Immature natural killer cell (primary cell): ENCODE results near the gene URI1. TPM values are rescaled to one million over a fixed set of nuclear protein-coding genes. Genes with fewer than 3 reads are reported as not detected.
"Not testable (repeated sequence)": the region's sequence is repeated elsewhere in the genome, so short reads cannot be mapped to it uniquely, and the experiment has no call there.

Source experiments
- DNase-seq, 3 donors: peaks; one replicate each; pipeline ENCODE4 v3.0.0; 2022; ENCODE audit warnings: mixed read lengths in 1 of 3
- H3K27ac Mint-ChIP-seq, 6 donors: one replicate each; pipeline ENCODE4 v1.8.0; 2020; ENCODE audit warnings: mixed read lengths in 6 of 6, mild to moderate bottlenecking in 5 of 6, inconsistent platforms in 4 of 6, moderate library complexity in 3 of 6
- H3K27me3 Mint-ChIP-seq, 3 donors: one replicate each; pipeline ENCODE4 v1.8.0; 2020 to 2021; ENCODE audit warnings: low read depth in 3 of 3, mild to moderate bottlenecking in 3 of 3, mixed read lengths in 3 of 3, moderate library complexity in 3 of 3, inconsistent platforms in 1 of 3
- H3K36me3 Mint-ChIP-seq, 3 donors: one replicate each; pipeline ENCODE4 v1.8.0; 2020; ENCODE audit warnings: mixed read lengths in 3 of 3, inconsistent platforms in 2 of 3, mild to moderate bottlenecking in 2 of 3
- H3K4me1 Mint-ChIP-seq, 2 donors: one replicate each; pipeline ENCODE4 v1.8.0; 2020; ENCODE audit warnings: inconsistent platforms in 2 of 2, mild to moderate bottlenecking in 2 of 2, mixed read lengths in 2 of 2, moderate library complexity in 1 of 2
- H3K4me3 Mint-ChIP-seq, 5 donors: one replicate each; pipeline ENCODE4 v1.8.0; 2020; ENCODE audit warnings: mild to moderate bottlenecking in 5 of 5, mixed read lengths in 5 of 5, inconsistent platforms in 3 of 5, moderate library complexity in 3 of 5
- H3K9me3 Mint-ChIP-seq, 6 donors: one replicate each; pipeline ENCODE4 v1.8.0; 2020; ENCODE audit warnings: mild to moderate bottlenecking in 6 of 6, mixed read lengths in 6 of 6, inconsistent platforms in 4 of 6, moderate library complexity in 3 of 6
- polyA plus RNA-seq, 3 donors: library from polyadenylated mRNA; unstranded; fragments of 300-500 nt; fragmentation: Illumina TruSeq; gene quantifications; one replicate each; pipeline ENCODE4 v1.2.3, GENCODE V29; 2021

Gene URI1
- polyA plus RNA-seq, 3 donors from 2014 or later = 15.6 to 24.6 (median 18.1) TPM

DNA sequence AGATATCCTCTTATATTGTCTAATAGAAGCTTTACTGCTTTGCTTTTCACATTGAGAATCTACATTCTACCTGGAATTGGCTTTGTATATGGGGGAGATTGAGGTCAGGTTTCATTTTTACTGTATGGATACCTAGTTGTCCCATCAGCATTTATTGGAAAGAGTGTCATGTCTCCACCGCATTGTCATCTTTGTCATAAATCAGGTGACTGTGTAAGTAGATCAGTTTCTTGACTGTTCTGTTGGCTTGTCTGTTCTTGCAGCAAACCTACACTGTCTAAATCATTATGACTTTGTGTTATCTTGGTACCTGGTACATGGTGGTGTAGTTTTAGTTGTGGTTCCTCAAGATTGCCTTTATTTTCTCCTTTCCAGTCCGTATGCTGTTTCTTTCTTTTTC, 5.8 kb downstream of the URI1 start:
- Mint-ChIP-seq H3K36me3 (no peaks in the 10 kb centered on the region), H3K27me3 (peaks cover 0 to 2% (median 0%) of the 10 kb centered on the region in 3 donors), H3K4me3 (no peak overlapping the region), H3K4me1 (peaks cover 65 to 88% of the 10 kb centered on the region in 2 donors), H3K9me3 (no peaks in the 10 kb centered on the region), H3K27ac (no peak overlapping the region)
- DNase-seq = no peak

DNA sequence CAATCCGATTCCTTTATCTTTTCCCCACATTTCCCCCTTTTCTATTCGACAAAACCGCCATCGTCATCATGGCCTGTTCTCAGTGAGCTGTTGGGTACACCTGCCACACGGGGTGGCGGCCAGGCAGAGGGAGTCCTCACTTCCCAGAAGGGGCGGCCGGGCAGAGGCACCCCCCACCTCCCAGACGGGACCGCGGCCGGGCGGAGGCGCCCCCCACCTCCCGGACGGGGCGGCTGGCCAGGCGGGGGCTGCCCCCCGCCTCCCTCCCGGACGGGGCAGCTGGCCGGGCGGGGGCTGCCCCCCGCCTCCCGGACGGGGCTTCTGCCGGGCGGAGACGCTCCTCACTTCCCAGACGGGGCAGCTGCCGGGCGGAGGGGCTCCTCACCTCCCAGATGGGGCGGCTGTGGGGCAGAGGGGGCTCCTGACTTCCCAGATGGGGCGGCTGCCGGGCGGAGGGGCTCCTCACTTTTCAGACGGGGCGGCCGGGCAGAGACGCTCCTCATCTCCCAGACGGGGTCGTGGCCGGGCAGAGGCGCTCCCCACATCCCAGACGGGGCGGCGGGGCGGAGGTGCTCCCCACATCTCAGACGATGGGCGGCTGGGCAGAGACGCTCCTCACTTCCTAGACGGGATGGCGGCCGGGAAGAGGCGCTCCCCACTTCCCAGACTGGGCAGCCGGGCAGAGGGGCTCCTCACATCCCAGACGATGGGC, 6.9 kb downstream of the URI1 start:
- not testable (repeated sequence) for H3K36me3 Mint-ChIP-seq, H3K27me3 Mint-ChIP-seq, H3K9me3 Mint-ChIP-seq, H3K4me3 Mint-ChIP-seq, H3K27ac Mint-ChIP-seq, DNase-seq
- H3K4me1 Mint-ChIP-seq = peaks cover 61 to 88% of the 10 kb centered on the region in 2 donors

DNA sequence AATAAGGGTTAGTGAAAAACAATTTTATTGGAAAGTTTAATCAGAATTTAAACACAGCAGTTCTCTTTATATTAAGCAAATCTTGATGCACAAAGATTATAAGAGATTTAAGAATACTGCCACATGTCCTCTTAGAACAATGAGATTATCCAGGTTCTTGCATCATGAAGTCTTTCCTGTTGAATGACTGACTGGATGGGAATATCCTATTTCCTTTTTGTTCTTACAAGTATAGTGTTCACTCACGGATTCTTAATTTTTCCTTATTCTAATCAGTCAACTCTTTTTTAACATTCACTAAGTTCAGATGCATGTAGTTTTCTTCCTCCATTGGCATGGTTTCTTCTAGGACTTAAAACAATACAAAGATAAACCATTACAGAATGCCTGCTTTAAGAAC, 10.1 kb downstream of the URI1 start:
- DNase-seq = no peak
- Mint-ChIP-seq H3K4me3 (no peak overlapping the region), H3K27me3 (peaks cover 0 to 2% (median 0%) of the 10 kb centered on the region in 3 donors), H3K36me3 (peaks cover 0 to 4% (median 0%) of the 10 kb centered on the region in 3 donors), H3K4me1 (peaks cover 52 to 79% of the 10 kb centered on the region in 2 donors), H3K27ac (peak overlapping the region in 2 of 6 donors; percentile 20 to 36), H3K9me3 (no peaks in the 10 kb centered on the region)

DNA sequence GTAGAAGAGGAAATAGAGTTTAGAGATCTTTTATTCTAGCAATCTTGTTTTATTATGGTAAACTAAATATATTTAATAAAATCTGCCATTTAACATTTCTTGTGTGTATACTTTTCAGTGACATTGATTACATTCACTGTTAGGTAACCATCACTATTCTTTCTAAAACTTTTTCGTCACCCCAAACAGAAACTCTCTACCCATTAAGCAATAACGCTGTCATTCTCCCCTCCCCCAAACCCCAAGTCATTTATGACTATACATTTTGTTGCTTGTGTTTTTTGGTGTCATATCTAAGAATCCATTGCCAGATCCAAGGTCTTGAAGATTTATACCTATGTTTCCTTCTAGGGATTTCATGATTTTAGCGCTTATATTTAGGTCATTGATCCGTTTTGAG, 10.6 kb downstream of the URI1 start:
- Mint-ChIP-seq H3K9me3 (no peaks in the 10 kb centered on the region), H3K36me3 (peaks cover 0 to 6% (median 0%) of the 10 kb centered on the region in 3 donors), H3K27me3 (peaks cover 0 to 2% (median 0%) of the 10 kb centered on the region in 3 donors), H3K27ac (peak overlapping the region in 4 of 6 donors; percentile 5 to 53 (median 18)), H3K4me1 (peaks cover 51 to 79% of the 10 kb centered on the region in 2 donors), H3K4me3 (no peak overlapping the region)
- no peak for DNase-seq

DNA sequence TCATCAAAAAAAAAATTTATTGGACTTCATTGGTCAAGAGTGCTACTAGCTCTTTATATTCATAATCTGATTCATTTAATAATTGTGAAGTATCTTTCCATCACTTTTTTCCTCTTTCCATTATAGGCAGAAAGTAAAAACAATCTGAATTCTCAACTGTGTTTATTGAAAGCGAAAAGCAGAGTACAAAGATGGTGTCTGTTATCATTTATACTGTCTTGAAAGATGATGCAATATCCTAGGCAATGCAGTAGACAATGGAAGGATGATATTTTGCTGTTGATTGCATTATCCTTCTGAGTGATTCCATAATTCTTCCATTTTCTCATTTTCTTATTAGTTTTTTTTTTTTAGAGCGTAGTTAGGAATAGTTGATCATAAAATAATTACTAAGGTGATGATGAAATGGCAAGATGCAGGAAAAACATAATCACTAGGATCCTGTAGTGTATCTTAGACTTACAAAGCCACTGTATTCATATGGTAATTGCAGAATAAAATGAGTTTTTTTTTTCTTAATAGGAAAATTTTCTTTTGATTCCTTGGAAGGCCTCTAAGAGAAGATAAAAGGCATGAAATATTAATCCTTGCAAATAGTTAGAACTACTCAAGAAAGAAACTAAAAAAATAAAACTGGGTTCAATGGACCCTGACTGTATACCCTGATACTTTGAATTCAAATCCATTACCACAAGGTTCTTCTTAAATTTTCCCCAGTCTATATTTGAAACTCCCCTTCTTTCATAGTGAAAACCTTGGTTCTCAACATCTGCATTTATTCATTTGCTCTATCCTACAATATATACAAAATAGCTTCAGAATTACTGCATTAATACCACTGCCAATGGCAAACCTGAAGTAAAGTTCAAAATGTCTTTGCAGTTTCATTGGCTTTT, 11.6 kb downstream of the URI1 start:
- Mint-ChIP-seq H3K4me3 (no peak overlapping the region), H3K9me3 (no peaks in the 10 kb centered on the region), H3K27me3 (peaks cover 0 to 2% (median 0%) of the 10 kb centered on the region in 3 donors), H3K4me1 (peaks cover 49 to 76% of the 10 kb centered on the region in 2 donors), H3K27ac (no peak overlapping the region), H3K36me3 (peaks cover 0 to 6% (median 0%) of the 10 kb centered on the region in 3 donors)
- no peak for DNase-seq

DNA sequence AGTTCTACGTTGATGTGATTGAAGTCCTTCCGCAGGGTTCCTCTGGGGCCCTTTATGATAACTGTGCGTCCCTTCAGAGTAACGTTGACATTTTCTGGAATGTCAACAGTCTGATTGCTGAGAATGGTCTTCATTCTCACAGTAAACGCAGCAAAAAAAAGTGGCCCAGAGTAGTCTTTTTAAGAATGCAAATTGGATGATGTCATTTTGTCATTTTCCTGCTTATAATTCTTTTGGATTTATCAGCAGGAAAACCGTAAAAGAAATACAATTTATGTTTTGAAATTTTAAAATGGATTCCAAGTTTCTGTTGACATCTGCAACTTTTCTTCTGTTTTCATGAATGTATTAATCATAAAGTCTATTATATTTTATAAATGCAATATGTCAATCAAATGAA, 14.8 kb downstream of the URI1 start:
- DNase-seq = no peak
- Mint-ChIP-seq H3K27ac (no peak overlapping the region), H3K4me1 (peaks cover 50 to 81% of the 10 kb centered on the region in 2 donors), H3K36me3 (peaks cover 0 to 6% (median 0%) of the 10 kb centered on the region in 3 donors), H3K9me3 (no peaks in the 10 kb centered on the region), H3K4me3 (no peak overlapping the region), H3K27me3 (no peaks in the 10 kb centered on the region)

DNA sequence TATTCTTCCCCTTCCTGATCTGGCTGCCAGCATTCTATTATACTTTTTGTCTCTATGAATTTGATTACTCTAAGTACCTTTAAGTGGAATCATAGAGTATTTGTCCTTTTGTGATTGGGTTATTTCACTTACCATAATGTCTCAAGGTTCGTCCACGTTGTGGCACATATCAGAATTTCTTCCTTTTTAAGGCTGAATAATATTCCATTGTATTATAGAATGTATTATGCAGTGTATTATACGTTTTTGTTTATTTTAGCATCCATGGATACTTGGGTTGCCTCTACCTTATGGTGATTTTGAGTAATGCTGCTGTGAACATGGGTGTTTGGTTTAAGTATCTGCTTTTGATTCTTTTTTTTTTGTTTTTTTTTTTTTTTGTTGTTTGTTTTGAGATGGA, 19.3 kb downstream of the URI1 start:
- Mint-ChIP-seq H3K4me3 (no peak overlapping the region), H3K36me3 (peaks cover 0 to 2% (median 0%) of the 10 kb centered on the region in 3 donors), H3K27ac (peak overlapping the region in 1 of 6 donors; percentile 4), H3K27me3 (peaks cover 0 to 2% (median 0%) of the 10 kb centered on the region in 3 donors), H3K4me1 (peaks cover 65 to 90% of the 10 kb centered on the region in 2 donors), H3K9me3 (no peaks in the 10 kb centered on the region)
- DNase-seq = no peak

DNA sequence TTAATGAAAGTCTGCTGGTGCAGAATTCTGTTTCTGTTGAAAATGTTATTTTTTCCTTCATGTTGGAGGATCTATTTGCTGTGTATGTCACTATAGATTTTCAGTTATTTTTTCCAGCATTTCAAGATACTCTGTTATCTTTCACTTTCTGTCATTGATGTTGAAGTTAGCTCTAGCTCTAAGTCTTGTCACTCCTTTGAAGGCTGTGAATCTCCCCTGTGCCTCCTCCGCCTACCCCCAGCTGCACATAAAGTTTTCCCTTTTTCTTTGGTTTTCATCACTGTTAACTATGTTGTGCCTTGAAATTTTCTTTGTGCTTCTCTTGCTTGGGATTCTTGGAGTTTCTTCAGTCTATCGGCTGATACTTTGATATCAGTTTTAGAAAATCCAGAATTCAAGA, 20.8 kb downstream of the URI1 start:
- Mint-ChIP-seq H3K4me1 (peaks cover 75 to 90% of the 10 kb centered on the region in 2 donors), H3K36me3 (no peaks in the 10 kb centered on the region), H3K27me3 (peaks cover 0 to 2% (median 0%) of the 10 kb centered on the region in 3 donors), H3K27ac (peak overlapping the region in 1 of 6 donors; percentile 50), H3K4me3 (no peak overlapping the region), H3K9me3 (no peaks in the 10 kb centered on the region)
- no peak for DNase-seq

DNA sequence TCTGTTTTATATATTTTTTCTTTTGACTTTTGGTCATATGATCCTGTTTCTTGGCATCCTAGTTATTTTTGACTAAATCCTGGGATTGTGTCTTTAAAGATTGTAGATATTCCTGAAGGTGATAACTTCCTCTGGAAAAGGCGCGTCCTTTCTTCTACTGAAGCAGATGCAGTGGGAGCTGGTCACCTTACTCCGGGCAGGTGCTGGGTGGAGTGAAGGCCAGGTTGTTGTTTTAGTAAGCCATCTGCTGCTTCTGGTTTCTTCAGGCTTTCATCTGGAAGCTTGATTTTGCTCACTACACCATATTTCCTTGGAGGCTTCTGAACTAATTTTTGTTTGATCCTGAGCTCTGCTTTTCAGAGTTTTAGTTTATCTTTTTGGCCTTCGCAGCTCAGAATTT, 21.5 kb downstream of the URI1 start:
- peaks cover 0 to 2% (median 0%) of the 10 kb centered on the region in 3 donors for H3K27me3 Mint-ChIP-seq
- H3K9me3 Mint-ChIP-seq = no peaks in the 10 kb centered on the region
- peak overlapping the region in 1 of 6 donors; percentile 34 for H3K27ac Mint-ChIP-seq
- H3K36me3 Mint-ChIP-seq = no peaks in the 10 kb centered on the region
- H3K4me3 Mint-ChIP-seq = peak overlapping the region in 1 of 5 donors; percentile 5
- peaks cover 72 to 89% of the 10 kb centered on the region in 2 donors for H3K4me1 Mint-ChIP-seq
- DNase-seq = no peak

DNA sequence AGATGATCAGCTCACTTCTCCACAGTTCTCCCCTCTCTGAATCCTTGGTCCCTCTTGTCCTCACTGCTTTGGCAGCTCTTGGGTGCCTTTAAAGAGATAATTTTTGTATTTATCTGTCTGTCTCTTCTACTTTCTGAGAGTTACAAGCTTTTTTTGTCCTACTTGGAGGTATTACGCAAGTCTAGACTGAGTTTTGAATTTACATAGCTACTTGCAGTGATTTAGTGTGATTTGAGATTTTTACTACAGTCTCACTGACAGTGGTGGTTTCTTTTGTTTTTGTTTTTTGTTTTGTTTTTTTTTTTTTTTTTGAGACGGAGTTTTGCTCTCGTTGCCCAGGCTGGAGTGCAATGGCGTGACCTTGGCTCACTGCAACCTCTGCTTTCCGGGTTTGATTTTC, 22.1 kb downstream of the URI1 start:
- no peaks in the 10 kb centered on the region for H3K36me3 Mint-ChIP-seq
- H3K27me3 Mint-ChIP-seq = peaks cover 0 to 2% (median 0%) of the 10 kb centered on the region in 3 donors
- H3K4me3 Mint-ChIP-seq = peak overlapping the region in 1 of 5 donors; percentile 5
- peak overlapping the region in 2 of 6 donors; percentile 34 to 41 for H3K27ac Mint-ChIP-seq
- H3K9me3 Mint-ChIP-seq = no peaks in the 10 kb centered on the region
- H3K4me1 Mint-ChIP-seq = peaks cover 74 to 94% of the 10 kb centered on the region in 2 donors
- no peak for DNase-seq

DNA sequence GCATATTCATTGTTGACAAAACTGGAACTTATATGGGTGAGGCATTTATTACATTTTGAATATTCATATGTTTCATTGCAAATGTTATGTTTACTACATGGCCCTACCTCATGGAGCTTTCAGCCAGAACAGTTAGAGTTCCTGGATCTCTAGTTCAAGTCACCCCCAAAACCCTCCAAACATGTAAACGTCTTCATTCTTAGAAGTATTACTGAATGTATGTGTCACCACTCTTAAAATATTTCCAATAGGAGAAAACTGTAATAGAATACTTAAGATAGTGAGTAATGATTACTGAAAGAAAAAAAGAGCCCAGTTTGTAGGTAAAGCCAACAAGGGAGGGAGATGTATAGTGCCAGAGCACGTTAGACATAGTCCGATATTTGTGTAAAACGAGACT, 23.5 kb downstream of the URI1 start:
- H3K36me3 Mint-ChIP-seq = no peaks in the 10 kb centered on the region
- H3K4me3 Mint-ChIP-seq = peak overlapping the region in 1 of 5 donors; percentile 18
- H3K4me1 Mint-ChIP-seq = peaks cover 76 to 94% of the 10 kb centered on the region in 2 donors
- DNase-seq = no peak
- peak overlapping the region in 2 of 6 donors; percentile 17 to 36 for H3K27ac Mint-ChIP-seq
- H3K27me3 Mint-ChIP-seq = peaks cover 0 to 2% (median 0%) of the 10 kb centered on the region in 3 donors
- no peaks in the 10 kb centered on the region for H3K9me3 Mint-ChIP-seq

DNA sequence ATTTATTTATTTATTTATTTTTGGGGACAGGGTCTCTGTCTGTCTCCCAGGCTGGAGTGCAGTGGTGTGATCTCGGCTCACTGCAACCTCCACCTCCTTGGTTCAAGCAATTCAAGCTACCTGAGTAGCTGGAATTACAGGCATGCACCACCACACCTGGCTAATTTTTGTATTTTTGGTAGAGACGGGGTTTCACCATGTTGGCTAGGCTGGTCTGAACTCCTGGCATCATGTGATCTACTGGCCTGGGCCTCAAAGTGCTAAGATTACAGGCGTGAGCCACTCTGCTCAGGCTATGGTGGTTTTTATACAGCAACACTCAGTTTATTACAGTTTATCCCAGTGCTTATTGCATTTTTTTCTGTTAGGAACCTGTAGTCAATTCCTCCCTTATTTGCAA, 24.1 kb downstream of the URI1 start:
- peaks cover 75 to 95% of the 10 kb centered on the region in 2 donors for H3K4me1 Mint-ChIP-seq
- H3K9me3 Mint-ChIP-seq, H3K36me3 Mint-ChIP-seq, H3K27ac Mint-ChIP-seq, DNase-seq, H3K27me3 Mint-ChIP-seq: not testable (repeated sequence)
- peak overlapping the region in 2 of 5 donors; percentile 20 to 58 for H3K4me3 Mint-ChIP-seq

DNA sequence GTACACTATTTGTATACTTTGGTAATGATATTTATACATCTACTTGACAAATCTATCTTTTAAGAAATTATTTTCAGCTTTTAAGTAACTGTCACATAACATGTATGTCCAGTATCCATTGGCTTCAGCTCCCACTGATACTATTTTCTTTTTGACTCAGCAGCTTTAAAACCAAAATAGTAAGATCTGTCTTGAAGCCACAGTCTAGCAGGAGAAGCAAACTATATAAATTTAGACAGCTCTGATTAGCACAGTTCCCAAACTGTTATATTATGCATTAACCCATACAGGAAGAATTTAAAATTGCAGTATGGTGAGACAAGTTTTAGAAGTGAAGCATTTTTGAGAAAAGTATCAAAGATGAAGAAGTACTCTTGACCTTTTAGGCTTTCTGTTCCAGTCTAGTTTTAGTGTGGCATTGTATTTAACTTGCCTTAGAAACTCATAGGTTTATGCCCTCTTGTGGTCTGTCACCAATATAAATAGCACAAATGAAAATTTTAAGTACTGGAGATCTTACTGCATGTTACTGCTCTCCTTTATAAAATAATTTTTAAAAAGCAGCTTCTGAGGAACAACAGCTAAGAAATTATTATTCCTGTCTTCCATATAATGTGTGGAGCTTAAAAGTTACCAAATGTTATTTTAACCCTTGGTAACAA, 24.7 kb downstream of the URI1 start:
- H3K4me1 Mint-ChIP-seq = peaks cover 73 to 95% of the 10 kb centered on the region in 2 donors
- peak overlapping the region; percentile 1 to 58 (median 20) for H3K4me3 Mint-ChIP-seq
- peaks cover 0 to 2% (median 0%) of the 10 kb centered on the region in 3 donors for H3K27me3 Mint-ChIP-seq
- no peaks in the 10 kb centered on the region for H3K9me3 Mint-ChIP-seq
- DNase-seq = peak in 2 of 3 donors; percentile 10 to 20
- peak overlapping the region in 1 of 6 donors; percentile 26 for H3K27ac Mint-ChIP-seq
- no peaks in the 10 kb centered on the region for H3K36me3 Mint-ChIP-seq
